CD8-positive, alpha-beta memory T cell (primary cell): ENCODE measurements around the gene TNFRSF8. TPM values are rescaled to one million over a fixed set of nuclear protein-coding genes. Genes with fewer than 3 reads are reported as not detected.
A peak's percentile ranks its signal among the peaks of the same experiment; 100 is the strongest.

Experiments
- CTCF ChIA-PET: fragments of 350-600 bp; sonication (Branson Sonifier 250); formaldehyde crosslinking; loops from one replicate; lab custom pipeline; 2021; ENCODE audit warnings: antibody characterized with exemption; lab: Charles Lee
- POLR2A ChIA-PET: fragments of 350-600 bp; sonication (Branson Sonifier 250); formaldehyde crosslinking; loops from one replicate; lab custom pipeline; 2021; ENCODE audit warnings: antibody characterized with exemption; lab: Charles Lee
- DNase-seq, 5 donors: peaks; one replicate each; pipeline versions ENCODE4 v3.0.0 to v3.0.0-alpha.2; 2020 to 2022; ENCODE audit warnings: mixed read lengths in 1 of 5
- H3K27ac ChIP-seq: one replicate; pipeline ENCODE4 v1.7.0; 2013; ENCODE audit warnings: low read depth, mild to moderate bottlenecking, low read length, moderate library complexity
- H3K27me3 ChIP-seq: 2 replicates; pipeline ENCODE4 v1.7.0; 2013; ENCODE audit warnings: low read length, mild to moderate bottlenecking; ENCODE audit not compliant: insufficient read depth, poor library complexity, severe bottlenecking
- H3K36me3 ChIP-seq: 2 replicates; pipeline ENCODE4 v1.7.0; 2013; ENCODE audit warnings: mild to moderate bottlenecking, low read length, moderate library complexity; ENCODE audit not compliant: insufficient read depth
- H3K4me1 ChIP-seq: 2 replicates; pipeline ENCODE4 v1.7.0; 2013; ENCODE audit warnings: mild to moderate bottlenecking, low read length, moderate library complexity; ENCODE audit not compliant: insufficient read depth
- H3K4me3 ChIP-seq: 2 replicates; pipeline ENCODE4 v1.7.0; 2013; ENCODE audit warnings: mild to moderate bottlenecking, low read length
- H3K9me3 ChIP-seq: 2 replicates; pipeline ENCODE4 v1.7.0; 2013; ENCODE audit warnings: mild to moderate bottlenecking, low read length
- H3K27ac Mint-ChIP-seq, 8 donors: one replicate each; pipeline ENCODE4 v1.8.0; 2020 to 2021; ENCODE audit warnings: mixed read lengths in 8 of 8, mild to moderate bottlenecking in 6 of 8, inconsistent platforms in 3 of 8, moderate library complexity in 3 of 8
- H3K27me3 Mint-ChIP-seq, 2 donors: one replicate each; pipeline ENCODE4 v1.8.0; 2020 to 2021; ENCODE audit warnings: mixed read lengths in 2 of 2, mild to moderate bottlenecking in 1 of 2, moderate library complexity in 1 of 2
- H3K36me3 Mint-ChIP-seq, 3 donors: one replicate each; pipeline ENCODE4 v1.8.0; 2020 to 2021; ENCODE audit warnings: mixed read lengths in 3 of 3, inconsistent platforms in 1 of 3, mild to moderate bottlenecking in 1 of 3
- H3K4me1 Mint-ChIP-seq, 3 donors: one replicate each; pipeline ENCODE4 v1.8.0; 2020 to 2021; ENCODE audit warnings: mixed read lengths in 3 of 3, inconsistent platforms in 1 of 3, mild to moderate bottlenecking in 1 of 3
- H3K4me3 Mint-ChIP-seq, 7 donors: one replicate each; pipeline ENCODE4 v1.8.0; 2020 to 2021; ENCODE audit warnings: mixed read lengths in 7 of 7, mild to moderate bottlenecking in 6 of 7, moderate library complexity in 4 of 7, inconsistent platforms in 2 of 7
- H3K9me3 Mint-ChIP-seq, 5 donors: one replicate each; pipeline ENCODE4 v1.8.0; 2020 to 2022; ENCODE audit warnings: mixed read lengths in 5 of 5, mild to moderate bottlenecking in 3 of 5, moderate library complexity in 2 of 5, inconsistent platforms in 1 of 5
- polyA plus RNA-seq: library from polyadenylated mRNA; unstranded; fragments of 300-500 nt; fragmentation: Illumina TruSeq; gene quantifications from one replicate; pipeline ENCODE4 v1.2.3, GENCODE V29; 2021
- total RNA-seq, 2 experiments: library from RNA; stranded (reverse); gene quantifications; one replicate each; pipeline ENCODE4 v1.2.3, GENCODE V29; 2021

The TNFRSF8 gene
- total and polyA plus RNA-seq, 3 experiments from 2014 or later: 1.5 to 1.9 TPM; not detected in 1

DNA sequence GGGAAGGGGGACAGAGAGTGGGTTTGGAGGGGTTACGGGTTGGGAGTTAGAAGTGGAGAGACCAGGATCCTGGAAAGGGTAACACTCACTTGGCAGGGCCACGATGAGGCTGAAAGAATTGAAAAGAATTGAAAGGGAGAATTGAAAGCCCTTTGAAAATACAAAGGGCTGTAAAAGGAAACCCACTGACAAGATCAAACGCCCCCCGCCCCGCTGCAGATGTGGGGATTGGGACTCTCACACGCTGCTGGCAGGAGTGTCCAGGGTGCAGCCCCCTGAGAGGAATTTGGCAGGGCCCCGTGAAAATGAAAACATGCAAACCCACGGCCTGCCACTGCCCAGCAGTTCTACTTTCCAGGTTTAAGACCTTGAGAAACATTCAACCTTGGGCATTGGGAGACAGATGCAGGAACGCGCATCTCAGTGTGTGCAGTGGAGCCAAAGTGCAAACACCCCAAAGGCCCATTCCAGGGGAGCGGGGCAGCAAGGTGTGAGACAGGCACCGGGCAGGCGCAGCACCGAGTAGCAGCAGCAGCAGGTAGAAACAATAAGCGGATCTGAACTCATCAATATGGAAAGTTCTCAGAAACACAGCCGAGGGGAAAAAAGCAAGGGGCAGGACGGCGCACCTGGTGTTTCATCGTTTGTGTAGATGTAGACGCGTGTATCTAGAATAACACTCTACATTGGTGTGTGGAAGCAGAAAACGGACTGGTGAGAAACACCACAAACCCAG, 95.4 kb downstream of the TNFRSF8 start:
- H3K27ac ChIP-seq: no peak overlapping the region
- H3K9me3 ChIP-seq: no peaks in the 10 kb centered on the region
- Mint-ChIP-seq H3K36me3 (no peaks in the 10 kb centered on the region), H3K27ac (peak overlapping the region; percentile 74 to 91 (median 88)), H3K27me3 (no peaks in the 10 kb centered on the region), H3K9me3 (no peaks in the 10 kb centered on the region), H3K4me3 (peak overlapping the region; percentile 57 to 87 (median 74)), H3K4me1 (peaks cover 75 to 82% (median 80%) of the 10 kb centered on the region in 3 donors)
- DNase-seq: no peak
- peaks cover 64% of the 10 kb centered on the region for H3K4me1 ChIP-seq
- H3K36me3 ChIP-seq: no peaks in the 10 kb centered on the region
- H3K4me3 ChIP-seq: peak overlapping the region; percentile 14
- ChIA-PET POLR2A (interaction anchor here (0.6 to 1.8 kb wide), 2 partner anchors 8 to 14 kb away, joined by 5 to 6 read pairs; no protein-coding TSS in a partner anchor), CTCF (no interaction called here)
- no peaks in the 10 kb centered on the region for H3K27me3 ChIP-seq

DNA sequence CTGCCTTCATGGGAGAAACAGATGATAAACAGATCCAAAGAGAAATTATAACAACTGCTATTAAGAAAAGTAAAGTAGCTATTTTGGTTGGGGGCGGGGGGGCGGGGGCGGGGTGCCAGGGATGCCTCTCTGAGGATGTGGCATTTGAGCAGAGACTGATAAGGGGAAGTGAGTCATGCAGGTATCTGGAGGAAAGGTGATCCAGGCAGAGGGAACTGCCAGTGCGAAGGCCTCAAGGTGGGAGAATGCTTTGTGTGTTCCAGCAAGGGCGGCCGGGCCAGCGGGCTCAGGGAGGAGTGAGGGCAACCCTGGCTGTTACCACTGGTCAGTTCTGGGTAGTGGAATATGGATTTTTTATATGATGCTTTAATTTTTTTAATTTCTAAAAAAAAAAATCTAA, 96.7 kb downstream of the TNFRSF8 start:
- no peaks in the 10 kb centered on the region for H3K27me3 Mint-ChIP-seq
- ChIA-PET CTCF (interaction anchor here (1.1 to 4.8 kb wide), 5 partner anchors 9 to 49 kb away, joined by 4 to 23 read pairs (median 5); no protein-coding TSS in a partner anchor), POLR2A (interaction anchor here (0.6 to 1.8 kb wide), 5 partner anchors 8 to 27 kb away, joined by 3 to 15 read pairs (median 6); no protein-coding TSS in a partner anchor)
- peak overlapping the region; percentile 76 to 97 (median 96) for H3K27ac Mint-ChIP-seq
- peak in 2 of 5 donors; percentile 38 to 69 for DNase-seq
- no peaks in the 10 kb centered on the region for H3K9me3 Mint-ChIP-seq
- Histone ChIP-seq H3K9me3 (no peaks in the 10 kb centered on the region), H3K4me1 (peaks cover 67% of the 10 kb centered on the region), H3K4me3 (no peak overlapping the region), H3K27me3 (no peaks in the 10 kb centered on the region), H3K27ac (no peak overlapping the region), H3K36me3 (no peaks in the 10 kb centered on the region)
- peak overlapping the region; percentile 21 to 87 (median 68) for H3K4me3 Mint-ChIP-seq
- no peaks in the 10 kb centered on the region for H3K36me3 Mint-ChIP-seq
- H3K4me1 Mint-ChIP-seq: peaks cover 82 to 90% (median 87%) of the 10 kb centered on the region in 3 donors

DNA sequence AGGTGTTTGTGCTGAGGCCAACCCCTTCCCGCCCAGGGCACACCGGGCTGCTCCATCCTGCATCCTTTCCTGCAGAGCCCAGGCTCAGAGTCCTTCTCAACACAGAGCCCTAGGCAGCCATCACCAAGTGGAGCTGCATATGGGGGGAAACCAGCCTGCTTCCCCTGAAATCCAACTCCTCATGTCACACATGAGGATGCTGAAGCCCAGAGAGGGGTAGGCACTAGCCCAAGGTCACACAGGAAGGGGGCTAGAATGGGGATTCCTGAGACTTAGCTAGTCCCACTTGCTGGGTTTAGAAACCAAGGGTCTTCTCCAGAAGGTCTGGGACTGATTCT, 98.2 kb downstream of the TNFRSF8 start:
- no peaks in the 10 kb centered on the region for H3K9me3 ChIP-seq
- POLR2A ChIA-PET: interaction anchor here (1.1 to 1.9 kb wide), 4 partner anchors 8 to 17 kb away, joined by 3 to 22 read pairs (median 10); no protein-coding TSS in a partner anchor
- no peaks in the 10 kb centered on the region for H3K36me3 ChIP-seq

DNA sequence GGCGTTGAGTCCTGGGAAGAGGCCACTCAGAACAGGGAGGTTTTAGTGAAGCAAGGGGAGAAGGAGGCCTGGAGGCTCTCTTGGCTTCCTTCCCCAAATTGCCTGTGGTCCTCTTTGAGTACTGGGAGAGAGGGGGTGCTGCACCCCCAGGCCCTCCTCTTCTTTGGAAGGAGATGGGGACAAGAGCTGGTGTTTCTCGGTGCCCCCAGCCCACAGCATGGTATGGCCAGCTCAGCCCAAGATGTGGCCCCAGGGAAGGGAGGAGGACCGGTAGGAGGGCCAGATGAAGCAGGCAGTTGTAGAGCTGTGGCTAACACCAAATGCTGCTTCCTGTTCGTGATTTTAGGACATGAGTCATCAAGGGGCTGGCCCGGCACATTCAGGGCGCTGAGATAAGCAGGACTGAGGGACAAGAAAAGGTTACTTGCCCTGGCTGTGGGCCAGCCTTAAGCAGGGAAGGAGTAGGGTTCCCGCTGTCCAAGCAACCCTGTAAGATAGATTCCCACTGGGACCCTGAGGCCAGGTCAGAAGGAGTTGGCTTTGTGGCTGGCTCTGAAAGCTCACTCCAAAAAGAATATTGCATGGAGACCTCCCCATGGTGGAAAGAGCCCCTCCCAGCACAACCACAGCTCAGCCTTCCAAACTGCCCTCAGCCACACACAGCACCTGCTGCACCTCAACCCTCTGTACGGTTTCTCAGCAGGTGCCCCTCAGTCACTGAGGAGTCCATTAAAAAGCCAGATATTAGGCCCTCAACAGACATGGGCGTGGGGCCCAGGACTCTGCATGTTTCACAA, 98.8 kb downstream of the TNFRSF8 start:
- Mint-ChIP-seq H3K4me1 (peaks cover 73 to 87% (median 78%) of the 10 kb centered on the region in 3 donors), H3K27ac (peak overlapping the region; percentile 92 to 98 (median 96)), H3K36me3 (peaks cover 0 to 2% (median 0%) of the 10 kb centered on the region in 3 donors), H3K9me3 (no peaks in the 10 kb centered on the region), H3K4me3 (peak overlapping the region; percentile 72 to 83 (median 76)), H3K27me3 (no peaks in the 10 kb centered on the region)
- Histone ChIP-seq H3K4me3 (peak overlapping the region; percentile 46), H3K4me1 (peaks cover 73% of the 10 kb centered on the region), H3K36me3 (no peaks in the 10 kb centered on the region), H3K9me3 (no peaks in the 10 kb centered on the region), H3K27me3 (no peaks in the 10 kb centered on the region), H3K27ac (peak overlapping the region; percentile 77)
- DNase-seq: peak in 4 of 5 donors; percentile 71 to 91 (median 78)
- ChIA-PET CTCF (interaction anchor here (0.9 to 4.8 kb wide), 9 partner anchors 11 to 48 kb away, joined by 3 to 23 read pairs (median 4); no protein-coding TSS in a partner anchor), POLR2A (interaction anchor here (1.1 to 1.9 kb wide), 4 partner anchors 9 to 16 kb away, joined by 3 to 22 read pairs (median 10); no protein-coding TSS in a partner anchor)

More for the DNA sequence above, 98.2 kb downstream of the TNFRSF8 start:
- Histone ChIP-seq H3K27ac (peak overlapping the region; percentile 77), H3K27me3 (no peaks in the 10 kb centered on the region), H3K4me1 (peaks cover 74% of the 10 kb centered on the region), H3K4me3 (peak overlapping the region; percentile 46)
- Mint-ChIP-seq H3K36me3 (no peaks in the 10 kb centered on the region), H3K27me3 (no peaks in the 10 kb centered on the region), H3K4me1 (peaks cover 75 to 86% (median 82%) of the 10 kb centered on the region in 3 donors), H3K27ac (peak overlapping the region; percentile 92 to 98 (median 96)), H3K9me3 (no peaks in the 10 kb centered on the region), H3K4me3 (peak overlapping the region; percentile 72 to 83 (median 76))
- CTCF ChIA-PET: interaction anchor here (0.9 to 4.8 kb wide), 7 partner anchors 10 to 36 kb away, joined by 3 to 23 read pairs (median 4); no protein-coding TSS in a partner anchor
- DNase-seq: no peak

DNA sequence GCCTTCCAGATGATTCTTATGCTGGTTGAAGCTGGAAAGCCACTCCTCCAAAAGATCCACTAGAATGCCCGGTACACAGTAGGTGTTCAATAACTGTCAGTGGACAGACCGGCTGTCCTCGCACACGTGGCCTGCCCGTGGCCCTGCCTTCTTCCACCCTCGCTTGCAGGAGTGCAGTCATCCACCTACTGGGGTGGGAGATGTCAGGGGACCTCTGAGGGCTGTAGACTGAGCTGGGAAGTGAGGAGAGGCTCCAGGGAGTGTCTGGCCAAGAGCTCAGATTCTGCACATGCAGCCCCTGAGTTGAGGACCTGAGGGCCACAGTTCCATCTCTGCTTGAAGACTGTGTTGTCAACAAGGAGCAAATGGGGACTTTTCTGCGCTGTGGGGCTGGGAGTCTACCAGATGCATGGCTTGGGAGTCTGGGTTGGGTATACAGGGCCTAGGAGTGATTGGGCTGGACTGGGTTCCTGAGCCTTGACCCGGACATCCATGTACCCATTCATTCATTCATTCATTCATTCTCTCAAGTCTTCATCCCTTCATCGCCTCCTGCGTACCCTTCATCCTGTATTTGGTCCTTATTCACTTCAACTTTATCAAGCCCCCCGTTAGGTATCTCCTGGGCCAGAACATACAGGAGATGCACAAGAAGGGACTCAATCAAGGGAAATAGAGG, 99.5 kb downstream of the TNFRSF8 start:
- DNase-seq: no peak
- ChIA-PET POLR2A (interaction anchor here (1.1 to 1.9 kb wide), 4 partner anchors 10 to 16 kb away, joined by 3 to 22 read pairs (median 10); no protein-coding TSS in a partner anchor), CTCF (interaction anchor here (0.9 to 4.8 kb wide), 7 partner anchors 11 to 47 kb away, joined by 3 to 23 read pairs (median 4); no protein-coding TSS in a partner anchor)
- Histone ChIP-seq H3K4me3 (peak overlapping the region; percentile 46), H3K27ac (peak overlapping the region; percentile 77), H3K9me3 (no peaks in the 10 kb centered on the region), H3K27me3 (no peaks in the 10 kb centered on the region), H3K36me3 (no peaks in the 10 kb centered on the region), H3K4me1 (peaks cover 66% of the 10 kb centered on the region)
- peak overlapping the region; percentile 72 to 83 (median 76) for H3K4me3 Mint-ChIP-seq
- H3K27me3 Mint-ChIP-seq: peaks cover 0 to 1% of the 10 kb centered on the region in 2 donors
- H3K27ac Mint-ChIP-seq: peak overlapping the region; percentile 92 to 98 (median 96)
- H3K9me3 Mint-ChIP-seq: no peaks in the 10 kb centered on the region
- peaks cover 0 to 4% (median 0%) of the 10 kb centered on the region in 3 donors for H3K36me3 Mint-ChIP-seq
- peaks cover 67 to 81% (median 73%) of the 10 kb centered on the region in 3 donors for H3K4me1 Mint-ChIP-seq

DNA sequence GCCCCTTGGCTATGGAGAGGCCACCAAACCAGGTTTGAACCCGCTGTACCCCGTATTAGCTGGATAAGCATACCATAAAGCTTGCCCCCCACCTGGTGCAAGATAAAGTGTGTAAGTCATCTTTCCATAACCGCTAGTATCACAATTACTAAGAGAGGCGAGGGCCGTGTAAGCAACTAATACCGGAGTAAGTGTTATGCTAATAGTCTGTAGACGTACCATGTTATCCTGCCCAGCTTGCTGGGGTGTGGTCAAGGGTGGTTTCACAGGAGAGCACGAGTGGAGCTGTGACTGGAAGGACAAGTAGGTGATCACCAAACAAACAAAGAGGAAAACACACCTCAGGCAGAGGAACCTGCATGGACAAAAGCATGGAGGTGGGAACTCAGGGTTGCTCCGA, 100.1 kb downstream of the TNFRSF8 start:
- CTCF ChIA-PET: interaction anchor here (1.1 to 4.8 kb wide), 4 partner anchors 15 to 46 kb away, joined by 3 to 23 read pairs (median 10); no protein-coding TSS in a partner anchor
- Mint-ChIP-seq H3K4me3 (peak overlapping the region; percentile 72 to 83 (median 76)), H3K9me3 (no peaks in the 10 kb centered on the region), H3K36me3 (peaks cover 0 to 10% (median 0%) of the 10 kb centered on the region in 3 donors), H3K4me1 (peaks cover 67 to 81% (median 73%) of the 10 kb centered on the region in 3 donors), H3K27ac (peak overlapping the region; percentile 92 to 97 (median 96)), H3K27me3 (peaks cover 0 to 1% of the 10 kb centered on the region in 2 donors)
- Histone ChIP-seq H3K36me3 (no peaks in the 10 kb centered on the region), H3K9me3 (no peaks in the 10 kb centered on the region), H3K27ac (no peak overlapping the region), H3K27me3 (no peaks in the 10 kb centered on the region), H3K4me1 (peaks cover 66% of the 10 kb centered on the region), H3K4me3 (no peak overlapping the region)
- DNase-seq: no peak
- POLR2A ChIA-PET: interaction anchor here (1.9 kb wide), 1 partner anchor 15 kb away, joined by 18 read pairs; no protein-coding TSS in a partner anchor

DNA sequence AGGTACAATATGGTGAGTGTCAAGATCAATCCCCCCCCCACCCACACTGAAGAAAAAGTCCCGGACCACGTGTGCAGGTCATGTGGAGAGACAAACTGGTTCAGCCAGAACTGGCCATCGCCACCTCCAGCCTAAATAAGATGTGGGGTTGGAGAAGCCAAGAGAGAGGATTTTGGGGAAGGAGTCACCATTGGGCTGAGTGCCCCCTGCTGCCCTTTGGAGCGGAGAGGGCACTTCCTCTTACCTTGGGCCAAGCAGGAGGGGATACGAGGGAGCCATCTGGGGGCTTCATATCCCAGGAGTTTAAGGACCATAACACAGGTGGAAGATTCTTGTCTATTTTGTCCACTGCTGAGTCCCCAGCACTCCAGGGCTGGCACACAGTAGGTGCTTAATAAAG, 101.1 kb downstream of the TNFRSF8 start:
- no peak for DNase-seq
- Mint-ChIP-seq H3K4me3 (peak overlapping the region in 4 of 7 donors; percentile 29 to 59 (median 36)), H3K27me3 (peaks cover 0 to 1% of the 10 kb centered on the region in 2 donors), H3K4me1 (peaks cover 69 to 83% (median 74%) of the 10 kb centered on the region in 3 donors), H3K27ac (peak overlapping the region in 5 of 8 donors; percentile 17 to 92 (median 70)), H3K9me3 (no peaks in the 10 kb centered on the region), H3K36me3 (peaks cover 0 to 18% (median 0%) of the 10 kb centered on the region in 3 donors)
- H3K9me3 ChIP-seq: no peaks in the 10 kb centered on the region
- peaks cover 66% of the 10 kb centered on the region for H3K4me1 ChIP-seq
- ChIA-PET POLR2A (interaction anchor here (1.1 to 1.3 kb wide), 2 partner anchors 9 to 14 kb away, joined by 3 to 5 read pairs; no protein-coding TSS in a partner anchor), CTCF (interaction anchor here (1.6 kb wide), 1 partner anchor 13 kb away, joined by 3 read pairs; no protein-coding TSS in a partner anchor)
- no peak overlapping the region for H3K27ac ChIP-seq
- H3K36me3 ChIP-seq: no peaks in the 10 kb centered on the region
- H3K27me3 ChIP-seq: no peaks in the 10 kb centered on the region
- no peak overlapping the region for H3K4me3 ChIP-seq
